ENCODE data around the gene TRIM69.
"Not testable (repeated sequence)": the region's sequence is repeated elsewhere in the genome, so short reads cannot be mapped to it uniquely, and the experiment has no call there.

TRIM69 gene

GRCh38 chr15:44716983-44717602, 19.2 kb upstream of the TRIM69 start:
- no peak for DNase-seq (ENCODE audit: low read depth, low spot score)

- no peak for DNase-seq (ENCODE audit: low read depth, low spot score)
These were observed 18.0 kb upstream of the TRIM69 start for GRCh38 chr15:44718180-44718926.

- DNase-seq (ENCODE audit: low read depth, low spot score) = no peak
These were observed 17.4 kb upstream of the TRIM69 start for GRCh38 chr15:44718927-44719292.

GRCh38 chr15:44719293-44719999, 16.9 kb upstream of the TRIM69 start:
- DNase-seq (ENCODE audit: low read depth, low spot score) = no peak

- not testable (repeated sequence) for DNase-seq (ENCODE audit: low read depth, low spot score)
These were observed 16.3 kb upstream of the TRIM69 start for GRCh38 chr15:44720000-44720435.

GRCh38 chr15:44720460-44721176, 15.7 kb upstream of the TRIM69 start:
- DNase-seq (ENCODE audit: low read depth, low spot score) = no peak

GRCh38 chr15:44722011-44722410, 14.3 kb upstream of the TRIM69 start:
- no peak for DNase-seq (ENCODE audit: low read depth, low spot score)

- no peak for DNase-seq (ENCODE audit: low read depth, low spot score)
These were observed 10.2 kb upstream of the TRIM69 start for GRCh38 chr15:44726136-44726535.

- DNase-seq (ENCODE audit: low read depth, low spot score) = peak; percentile 56
These were observed 9.5 kb upstream of the TRIM69 start for GRCh38 chr15:44726568-44727484.

- DNase-seq (ENCODE audit: low read depth, low spot score) = no peak
These were observed 8.7 kb upstream of the TRIM69 start for GRCh38 chr15:44727485-44728231.

- DNase-seq (ENCODE audit: low read depth, low spot score) = not testable (repeated sequence)
These were observed 8.1 kb upstream of the TRIM69 start for GRCh38 chr15:44728232-44728575.

- DNase-seq (ENCODE audit: low read depth, low spot score) = peak; percentile 97
These were observed 7.5 kb upstream of the TRIM69 start for GRCh38 chr15:44728576-44729407.

GRCh38 chr15:44729408-44730127, 6.8 kb upstream of the TRIM69 start:
- no peak for DNase-seq (ENCODE audit: low read depth, low spot score)

GRCh38 chr15:44734839-44735481, 1.4 kb upstream of the TRIM69 start:
- DNase-seq (ENCODE audit: low read depth, low spot score) = no peak

GRCh38 chr15:44735482-44736180, 697 bp upstream of the TRIM69 start:
- DNase-seq (ENCODE audit: low read depth, low spot score) = no peak

GRCh38 chr15:44738340-44738984, 2.1 kb downstream of the TRIM69 start:
- DNase-seq (ENCODE audit: low read depth, low spot score) = no peak

GRCh38 chr15:44739222-44739847, 3.0 kb downstream of the TRIM69 start:
- DNase-seq (ENCODE audit: low read depth, low spot score) = not testable (repeated sequence)

Measured in ELF-1 (cell line).